Endothelial cell (in vitro differentiated cells): ENCODE measurements around the gene OR6Q1. TPM values are rescaled to one million over a fixed set of nuclear protein-coding genes. Genes with fewer than 3 reads are reported as not detected.

Experiments used
- DNase-seq: peaks from one replicate; pipeline ENCODE4 v3.0.0; 2021; ENCODE audit warnings: low spot score
- H3K27ac Mint-ChIP-seq: one replicate; pipeline ENCODE4 v1.8.0; 2021; ENCODE audit warnings: mixed read lengths, inconsistent platforms; ENCODE audit not compliant: unreplicated experiment
- H3K27me3 Mint-ChIP-seq: one replicate; pipeline ENCODE4 v1.8.0; 2021; ENCODE audit warnings: mild to moderate bottlenecking, moderate library complexity, mixed read lengths, inconsistent platforms; ENCODE audit not compliant: unreplicated experiment
- H3K36me3 Mint-ChIP-seq: one replicate; pipeline ENCODE4 v1.8.0; 2021; ENCODE audit warnings: mild to moderate bottlenecking, low read depth, mixed read lengths, inconsistent platforms; ENCODE audit not compliant: unreplicated experiment
- H3K4me1 Mint-ChIP-seq: one replicate; pipeline ENCODE4 v1.8.0; 2021; ENCODE audit warnings: mild to moderate bottlenecking, mixed read lengths, inconsistent platforms; ENCODE audit not compliant: unreplicated experiment
- H3K4me3 Mint-ChIP-seq: one replicate; pipeline ENCODE4 v1.8.0; 2021; ENCODE audit warnings: mild to moderate bottlenecking, mixed read lengths, inconsistent platforms; ENCODE audit not compliant: unreplicated experiment
- H3K9me3 Mint-ChIP-seq: one replicate; pipeline ENCODE4 v1.8.0; 2021; ENCODE audit warnings: mixed read lengths, inconsistent platforms; ENCODE audit not compliant: unreplicated experiment
- CTCF ChIP-seq: fragments of 200-600 bp; sonication (generic); IDR thresholded peaks from one replicate; pipeline ENCODE4 v1.5.0; 2021; ENCODE audit warnings: antibody characterized with exemption; ENCODE audit not compliant: unreplicated experiment
- total RNA-seq: library from RNA; stranded (reverse); fragmentation: NEBNext Ultra II Directional; extraction: Animal tissue kit (Norgen Biotek cat#: 25700); gene quantifications from one replicate; pipeline ENCODE4 v1.2.1, GENCODE V29; 2021; ENCODE audit not compliant: unreplicated experiment

OR6Q1 gene
- total RNA-seq, 1 donor from 2014 or later, result not detected

GRCh38 chr11:58000699-58001098 is 30.1 kb upstream of the OR6Q1 start:
- peaks cover 10% of the 10 kb centered on the region for H3K27me3 Mint-ChIP-seq
- H3K27ac Mint-ChIP-seq, result no peak overlapping the region
- DNase-seq, result no peak
- H3K4me1 Mint-ChIP-seq, result peaks cover 32% of the 10 kb centered on the region
- H3K36me3 Mint-ChIP-seq, result peaks cover 4% of the 10 kb centered on the region
- H3K4me3 Mint-ChIP-seq, result no peak overlapping the region
- no peaks in the 10 kb centered on the region for H3K9me3 Mint-ChIP-seq
- no peak for TF ChIP-seq CTCF

- Mint-ChIP-seq H3K4me3 (peak overlapping the region; percentile 31), H3K27me3 (peaks cover 10% of the 10 kb centered on the region), H3K9me3 (no peaks in the 10 kb centered on the region), H3K27ac (peak overlapping the region; percentile 86), H3K36me3 (peaks cover 4% of the 10 kb centered on the region), H3K4me1 (peaks cover 32% of the 10 kb centered on the region)
- TF ChIP-seq CTCF, result no peak
- no peak for DNase-seq
These were observed 27.7 kb upstream of the OR6Q1 start for GRCh38 chr11:58003036-58003435.

DNA sequence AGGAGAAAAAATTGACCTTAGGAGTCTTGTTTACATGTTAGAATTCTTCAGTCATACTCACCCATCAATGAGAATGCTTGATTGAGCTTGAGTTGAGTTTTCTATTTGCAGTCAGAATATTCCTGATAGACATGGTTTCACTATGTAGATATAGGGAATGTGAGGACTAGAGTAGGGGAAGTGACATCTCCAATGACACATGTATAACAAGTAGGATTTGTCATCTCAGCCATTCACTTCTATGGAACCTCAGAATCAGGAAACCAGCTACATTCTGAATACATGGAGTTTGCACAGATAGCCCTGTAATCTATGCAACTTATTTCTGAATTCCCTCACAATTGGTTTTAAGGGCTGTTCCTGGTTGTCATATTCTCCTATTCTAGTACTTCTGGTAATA is 27.2 kb upstream of the OR6Q1 start:
- Mint-ChIP-seq H3K27ac (peak overlapping the region; percentile 99), H3K4me3 (no peak overlapping the region), H3K4me1 (peaks cover 32% of the 10 kb centered on the region), H3K9me3 (no peaks in the 10 kb centered on the region), H3K27me3 (peaks cover 10% of the 10 kb centered on the region), H3K36me3 (peaks cover 4% of the 10 kb centered on the region)
- no peak for TF ChIP-seq CTCF
- DNase-seq, result no peak

GRCh38 chr11:58004664-58005063 is 26.1 kb upstream of the OR6Q1 start:
- no peak for TF ChIP-seq CTCF
- no peak for DNase-seq
- H3K27me3 Mint-ChIP-seq, result peaks cover 10% of the 10 kb centered on the region
- peak overlapping the region; percentile 99 for H3K27ac Mint-ChIP-seq
- H3K9me3 Mint-ChIP-seq, result no peaks in the 10 kb centered on the region
- H3K4me3 Mint-ChIP-seq, result peak overlapping the region; percentile 26
- H3K4me1 Mint-ChIP-seq, result peaks cover 32% of the 10 kb centered on the region
- H3K36me3 Mint-ChIP-seq, result peaks cover 4% of the 10 kb centered on the region

DNA sequence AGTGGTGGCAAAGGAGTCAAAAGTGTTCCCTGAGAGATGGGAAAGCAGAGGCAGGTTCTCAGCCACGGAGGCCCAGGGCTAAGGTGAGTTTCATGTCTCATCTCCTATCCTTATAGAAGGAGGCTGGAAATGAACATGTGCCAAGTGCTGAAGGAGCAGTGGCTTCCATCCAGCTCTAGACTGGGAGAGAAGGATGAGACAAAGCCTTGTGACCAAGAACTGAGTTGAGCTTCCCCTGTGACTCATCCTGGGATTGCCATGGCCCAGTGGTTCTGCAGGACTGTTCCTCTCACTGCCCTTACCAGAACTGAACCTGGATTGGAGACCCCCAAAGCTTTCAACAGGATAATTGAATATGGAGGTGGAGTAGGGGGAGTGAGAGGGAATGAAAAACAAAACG is 23.8 kb upstream of the OR6Q1 start:
- Mint-ChIP-seq H3K9me3 (no peaks in the 10 kb centered on the region), H3K27ac (no peak overlapping the region), H3K36me3 (peaks cover 4% of the 10 kb centered on the region), H3K4me3 (no peak overlapping the region), H3K27me3 (peaks cover 10% of the 10 kb centered on the region), H3K4me1 (peaks cover 32% of the 10 kb centered on the region)
- DNase-seq, result no peak
- no peak for TF ChIP-seq CTCF
